ENCODE measurements around the gene DUSP19.

The DUSP19 gene

GRCh38 chr2:183049420-183049819, 29.1 kb upstream of the DUSP19 start:
- H3K27ac ChIP-seq: no peak overlapping the region

GRCh38 chr2:183057333-183057985, 21.1 kb upstream of the DUSP19 start:
- H3K27ac ChIP-seq: no peak overlapping the region
- no peak for TF ChIP-seq ZFX (IDR thresholded peaks at IDR 0.05)
- TF ChIP-seq CTCF (conservative IDR thresholded peaks at IDR 0.05): no peak

More at GRCh38 chr2:183049420-183049819, 29.1 kb upstream of the DUSP19 start:
- TF ChIP-seq CTCF (conservative IDR thresholded peaks at IDR 0.05) (no peak), ZFX (IDR thresholded peaks at IDR 0.05) (no peak)

- H3K27ac ChIP-seq: no peak overlapping the region
- TF ChIP-seq CTCF (conservative IDR thresholded peaks at IDR 0.05) (no peak), ZFX (IDR thresholded peaks at IDR 0.05) (no peak)
These were observed 19.0 kb upstream of the DUSP19 start for GRCh38 chr2:183059561-183059960.

- TF ChIP-seq CTCF (conservative IDR thresholded peaks at IDR 0.05) (no peak), ZFX (IDR thresholded peaks at IDR 0.05) (no peak)
- no peak overlapping the region for H3K27ac ChIP-seq
These were observed 17.8 kb upstream of the DUSP19 start for GRCh38 chr2:183060571-183061231.

GRCh38 chr2:183063083-183063482, 15.5 kb upstream of the DUSP19 start:
- no peak for TF ChIP-seq CTCF (conservative IDR thresholded peaks at IDR 0.05)
- no peak for TF ChIP-seq ZFX (IDR thresholded peaks at IDR 0.05)
- H3K27ac ChIP-seq: no peak overlapping the region

GRCh38 chr2:183068561-183068960, 10.0 kb upstream of the DUSP19 start:
- no peak overlapping the region for H3K27ac ChIP-seq
- TF ChIP-seq CTCF (conservative IDR thresholded peaks at IDR 0.05) (no peak), ZFX (IDR thresholded peaks at IDR 0.05) (no peak)

GRCh38 chr2:183069174-183069573, 9.4 kb upstream of the DUSP19 start:
- TF ChIP-seq ZFX (IDR thresholded peaks at IDR 0.05) (no peak), CTCF (conservative IDR thresholded peaks at IDR 0.05) (no peak)
- H3K27ac ChIP-seq: no peak overlapping the region

Measured in C4-2B (cell line).